ENCODE measurements around the gene SLC17A8. TPM values are rescaled to one million over a fixed set of nuclear protein-coding genes. Genes with fewer than 3 reads are reported as not detected.

The SLC17A8 gene
- not detected in 2 replicates for total RNA-seq

GRCh38 chr12:100356644-100357223 is at the start of gene SLC17A8:
SLC17A8 (plus strand) TSS chr12:100357074; CDS start chr12:100357392, 318 bp downstream.

Other genes starting within 250 kb of the SLC17A8 start
- gene BLTP3B, start 214.2 kb upstream of the SLC17A8 start, total RNA-seq = 11.6 and 12.0 TPM in 2 replicates
- gene ACTR6, start 156.3 kb upstream of the SLC17A8 start, total RNA-seq = 11.0 and 13.5 TPM in 2 replicates
- 0.39 TPM in 1 of 2 replicates, not detected in the other for gene DEPDC4, start 90.0 kb upstream of the SLC17A8 start, total RNA-seq
- 32.1 and 34.4 TPM in 2 replicates for gene SCYL2, start 89.9 kb upstream of the SLC17A8 start, total RNA-seq
- not detected in 2 replicates for gene NR1H4, start 116.8 kb downstream of the SLC17A8 start, total RNA-seq
- 25.5 and 25.6 TPM in 2 replicates for gene GAS2L3, start 216.6 kb downstream of the SLC17A8 start, total RNA-seq